HG02678 (cell line): ENCODE measurements around the gene ZNF428.
"Not testable (repeated sequence)": the region's sequence is repeated elsewhere in the genome, so short reads cannot be mapped to it uniquely, and the experiment has no call there.

Source experiments
- ATAC-seq: cut with Tn5 transposase; IDR thresholded peaks from one replicate; pipeline ENCODE4 v1.9.1; 2021; ENCODE audit warnings: mild to moderate bottlenecking, moderate library complexity; ENCODE audit not compliant: unreplicated experiment

ZNF428 gene

GRCh38 chr19:43640424-43640757 lies 21.0 kb upstream of the ZNF428 start:
- no peak for ATAC-seq

- no peak for ATAC-seq
Observed at GRCh38 chr19:43639519-43640423, 20.3 kb upstream of the ZNF428 start, which contains the start of gene CADM4. Gene CADM4, minus strand, starts transcription at chr19:43639850. Its CDS starts 60 bp downstream, at chr19:43639790.

- ATAC-seq = no peak
Observed at GRCh38 chr19:43638995-43639518, 19.6 kb upstream of the ZNF428 start.

GRCh38 chr19:43638214-43638994 lies 19.0 kb upstream of the ZNF428 start:
- ATAC-seq = no peak

GRCh38 chr19:43636121-43636683 lies 16.8 kb upstream of the ZNF428 start:
- ATAC-seq = no peak

- not testable (repeated sequence) for ATAC-seq
Observed at GRCh38 chr19:43635561-43635940, 16.1 kb upstream of the ZNF428 start.

- ATAC-seq = no peak
Observed at GRCh38 chr19:43634872-43635560, 15.6 kb upstream of the ZNF428 start.

- no peak for ATAC-seq
Observed at GRCh38 chr19:43634506-43634871, 15.1 kb upstream of the ZNF428 start.

GRCh38 chr19:43634068-43634467 lies 14.6 kb upstream of the ZNF428 start:
- no peak for ATAC-seq

- ATAC-seq = no peak
Observed at GRCh38 chr19:43633520-43633919, 14.1 kb upstream of the ZNF428 start.

- ATAC-seq = no peak
Observed at GRCh38 chr19:43631491-43631890, 12.1 kb upstream of the ZNF428 start.

GRCh38 chr19:43628646-43629326 lies 9.4 kb upstream of the ZNF428 start:
- no peak for ATAC-seq

GRCh38 chr19:43626838-43627237 lies 7.4 kb upstream of the ZNF428 start:
- no peak for ATAC-seq

- ATAC-seq = no peak
Observed at GRCh38 chr19:43625918-43626579, 6.6 kb upstream of the ZNF428 start.

GRCh38 chr19:43624933-43625332 lies 5.5 kb upstream of the ZNF428 start:
- no peak for ATAC-seq

- ATAC-seq = no peak
Observed at GRCh38 chr19:43623889-43624670, 4.7 kb upstream of the ZNF428 start.

GRCh38 chr19:43622956-43623355 lies 3.5 kb upstream of the ZNF428 start:
- ATAC-seq = no peak

GRCh38 chr19:43622070-43622469 lies 2.6 kb upstream of the ZNF428 start:
- ATAC-seq = no peak
